Bronchial epithelial cell (primary cell): ENCODE results near the gene HRG. TPM values are rescaled to one million over a fixed set of nuclear protein-coding genes. Genes with fewer than 3 reads are reported as not detected.

Experiments used
- DNase-seq: peaks from one replicate; pipeline ENCODE4 v3.0.0-alpha.2; 2010; ENCODE audit warnings: low read depth
- FAIRE-seq: peaks from 2 replicates; lab custom pipeline; 2011; peaks lifted over from hg19 to GRCh38; lab: Jason Lieb, UNC
- H3K27me3 ChIP-seq: 2 replicates; pipeline ENCODE4 v1.5.1; 2011; ENCODE audit warnings: low read length; ENCODE audit not compliant: control insufficient read depth, insufficient read depth
- H3K36me3 ChIP-seq: 2 replicates; pipeline ENCODE4 v1.5.1; 2011; ENCODE audit warnings: low read length; ENCODE audit not compliant: control insufficient read depth, insufficient read depth
- H3K4me3 ChIP-seq: 2 replicates; pipeline ENCODE4 v1.5.1; 2011; ENCODE audit warnings: mild to moderate bottlenecking, low read depth, low read length, control low read depth
- total RNA-seq: library from RNA; depleted of rRNA; stranded (reverse); fragments of >200 nt; gene quantifications from 2 replicates; pipeline ENCODE4 v1.2.1, GENCODE V29; 2014
- TF ChIP-seq, protein P1 (sequence below): IDR thresholded peaks from 2 replicates; pipeline ENCODE4 v1.5.1; 2011; ENCODE audit warnings: mild to moderate bottlenecking, moderate library complexity, low read length, control low read depth, inconsistent platforms; ENCODE audit not compliant: insufficient read depth, severe bottlenecking

HRG gene
- total RNA-seq, 1 donor from 2014 or later, result not detected

- TF ChIP-seq, protein P1, sequence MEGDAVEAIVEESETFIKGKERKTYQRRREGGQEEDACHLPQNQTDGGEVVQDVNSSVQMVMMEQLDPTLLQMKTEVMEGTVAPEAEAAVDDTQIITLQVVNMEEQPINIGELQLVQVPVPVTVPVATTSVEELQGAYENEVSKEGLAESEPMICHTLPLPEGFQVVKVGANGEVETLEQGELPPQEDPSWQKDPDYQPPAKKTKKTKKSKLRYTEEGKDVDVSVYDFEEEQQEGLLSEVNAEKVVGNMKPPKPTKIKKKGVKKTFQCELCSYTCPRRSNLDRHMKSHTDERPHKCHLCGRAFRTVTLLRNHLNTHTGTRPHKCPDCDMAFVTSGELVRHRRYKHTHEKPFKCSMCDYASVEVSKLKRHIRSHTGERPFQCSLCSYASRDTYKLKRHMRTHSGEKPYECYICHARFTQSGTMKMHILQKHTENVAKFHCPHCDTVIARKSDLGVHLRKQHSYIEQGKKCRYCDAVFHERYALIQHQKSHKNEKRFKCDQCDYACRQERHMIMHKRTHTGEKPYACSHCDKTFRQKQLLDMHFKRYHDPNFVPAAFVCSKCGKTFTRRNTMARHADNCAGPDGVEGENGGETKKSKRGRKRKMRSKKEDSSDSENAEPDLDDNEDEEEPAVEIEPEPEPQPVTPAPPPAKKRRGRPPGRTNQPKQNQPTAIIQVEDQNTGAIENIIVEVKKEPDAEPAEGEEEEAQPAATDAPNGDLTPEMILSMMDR, result no peak
- no peaks in the 10 kb centered on the region for H3K36me3 ChIP-seq
- no peak for FAIRE-seq
- no peak overlapping the region for H3K4me3 ChIP-seq
- no peaks in the 10 kb centered on the region for H3K27me3 ChIP-seq
- DNase-seq, result no peak
These were observed 1.7 kb upstream of the HRG start for GRCh38 chr3:186664119-186664495.

GRCh38 chr3:186664506-186664905 is 1.3 kb upstream of the HRG start:
- DNase-seq (no peak), FAIRE-seq (no peak)
- TF ChIP-seq, protein P1, result no peak
- Histone ChIP-seq H3K27me3 (no peaks in the 10 kb centered on the region), H3K4me3 (no peak overlapping the region), H3K36me3 (no peaks in the 10 kb centered on the region)

DNA sequence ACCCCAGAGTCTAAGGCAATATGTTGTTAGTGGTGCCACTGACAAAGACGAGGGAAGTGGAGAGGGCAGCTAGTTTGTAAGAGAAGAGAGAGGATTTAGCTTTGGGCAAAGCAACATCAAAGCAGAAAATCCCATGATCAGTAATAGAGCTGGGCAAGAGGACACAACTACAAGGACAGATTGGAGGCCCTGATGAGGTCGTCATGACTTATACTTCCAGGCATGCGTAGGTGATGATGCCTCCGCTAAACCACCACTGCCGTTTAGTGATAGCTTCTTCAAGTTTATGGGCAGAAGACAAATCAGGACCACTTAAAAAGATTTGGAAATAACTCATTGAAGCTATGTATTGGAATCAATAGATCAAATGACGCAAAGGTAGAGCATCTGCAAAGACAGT is 2.6 kb downstream of the HRG start:
- Histone ChIP-seq H3K27me3 (no peaks in the 10 kb centered on the region), H3K4me3 (no peak overlapping the region), H3K36me3 (no peaks in the 10 kb centered on the region)
- TF ChIP-seq, protein P1, result no peak
- DNase-seq (peak; percentile 53), FAIRE-seq (no peak)

DNA sequence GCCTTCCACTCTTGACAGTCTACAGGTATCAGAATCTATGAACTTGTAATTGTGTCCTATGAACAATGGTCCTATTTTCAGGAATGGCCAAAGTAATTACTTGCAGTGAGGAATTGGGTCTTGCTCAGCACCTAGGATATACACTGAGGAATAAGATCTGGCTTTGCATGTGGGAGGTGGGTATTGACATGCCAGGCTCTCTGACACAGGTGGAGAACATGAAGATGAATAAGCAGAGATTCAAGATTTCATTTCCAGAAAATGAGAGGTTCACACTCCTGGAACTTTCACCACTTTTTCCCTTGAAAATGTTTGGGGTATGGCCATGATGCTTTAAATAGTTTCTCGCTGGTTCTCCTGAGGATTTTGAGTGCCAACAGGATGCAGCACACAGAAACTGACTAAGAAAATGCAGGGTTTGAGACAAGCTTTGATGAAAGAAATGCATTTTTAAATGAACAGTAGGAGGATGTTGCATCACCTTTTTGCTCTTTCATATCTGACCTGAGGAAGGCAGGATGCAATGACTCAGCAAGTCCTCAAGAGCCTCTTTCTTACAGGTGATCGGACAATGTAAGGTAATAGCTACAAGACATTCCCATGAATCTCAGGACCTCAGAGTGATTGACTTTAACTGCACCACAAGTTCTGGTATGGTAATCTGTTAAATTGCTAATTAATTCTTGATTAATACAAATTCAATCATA is 3.7 kb downstream of the HRG start:
- DNase-seq (peak; percentile 87), FAIRE-seq (no peak)
- Histone ChIP-seq H3K27me3 (no peaks in the 10 kb centered on the region), H3K36me3 (no peaks in the 10 kb centered on the region), H3K4me3 (no peak overlapping the region)
- TF ChIP-seq, protein P1, result no peak

DNA sequence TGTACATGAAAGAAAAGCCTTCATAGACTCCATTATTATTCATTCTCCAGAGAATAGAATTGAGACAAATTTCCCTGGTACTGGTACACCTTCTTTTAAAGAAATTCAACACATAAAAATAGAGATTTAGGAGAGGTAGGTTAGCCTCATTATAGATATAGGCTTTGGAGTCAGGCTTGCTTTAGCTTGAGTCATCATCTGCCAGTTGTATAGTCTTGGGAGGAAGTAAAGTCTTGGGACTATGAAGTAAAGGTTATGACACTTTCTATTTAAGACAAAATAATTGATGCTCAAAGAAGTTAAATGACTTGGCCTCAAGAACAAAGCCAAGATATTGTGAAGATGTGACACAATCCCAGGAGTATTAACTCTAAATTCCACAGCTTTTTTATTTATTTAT is 4.3 kb downstream of the HRG start:
- Histone ChIP-seq H3K27me3 (no peaks in the 10 kb centered on the region), H3K36me3 (no peaks in the 10 kb centered on the region), H3K4me3 (no peak overlapping the region)
- TF ChIP-seq, protein P1, result no peak
- DNase-seq, result peak; percentile 60
- no peak for FAIRE-seq

- H3K4me3 ChIP-seq, result no peak overlapping the region
- H3K36me3 ChIP-seq, result no peaks in the 10 kb centered on the region
- DNase-seq (no peak), FAIRE-seq (no peak)
- TF ChIP-seq, protein P1, result no peak
- no peaks in the 10 kb centered on the region for H3K27me3 ChIP-seq
These were observed 5.2 kb downstream of the HRG start for GRCh38 chr3:186671051-186671450.
